Neural cell (in vitro differentiated cells): ENCODE data around the gene FHOD1. TPM values are rescaled to one million over a fixed set of nuclear protein-coding genes. Genes with fewer than 3 reads are reported as not detected.

Experiments used
- H2AFZ ChIP-seq: fragments of 200-600, 300-800 bp; sonication (generic), shearing (Covaris generic); 2 replicates; pipeline ENCODE4 v1.6.0; 2014; ENCODE audit warnings: low read depth, mild to moderate bottlenecking, antibody characterized with exemption, low read length, moderate library complexity
- H3F3A ChIP-seq: fragments of 200-600 bp; shearing (Covaris generic); 2 replicates; pipeline ENCODE4 v1.6.1; 2016; ENCODE audit warnings: mild to moderate bottlenecking, moderate library complexity, mixed read lengths, antibody characterized with exemption, low read length; ENCODE audit not compliant: insufficient read depth, poor library complexity, severe bottlenecking
- H3K27ac ChIP-seq: fragments of 200-600, 300-800 bp; sonication (generic), shearing (Covaris generic); 2 replicates; pipeline ENCODE4 v1.5.1; 2014; ENCODE audit warnings: mild to moderate bottlenecking, low read length, moderate library complexity
- H3K27me3 ChIP-seq: fragments of 300-800, 200-600 bp; sonication (generic), shearing (Covaris generic); 2 replicates; pipeline ENCODE4 v1.6.0; 2014; ENCODE audit warnings: mild to moderate bottlenecking, low read depth, low read length, moderate library complexity; ENCODE audit not compliant: insufficient read depth
- H3K36me3 ChIP-seq: fragments of 300-800, 200-600 bp; sonication (generic), shearing (Covaris generic); 2 replicates; pipeline ENCODE4 v1.5.1; 2014; ENCODE audit warnings: mild to moderate bottlenecking, antibody characterized with exemption, low read length, moderate library complexity; ENCODE audit not compliant: insufficient read depth
- H3K4me2 ChIP-seq: fragments of 300-800, 200-600 bp; sonication (generic), shearing (Covaris generic); 2 replicates; pipeline ENCODE4 v1.6.0; 2014; ENCODE audit warnings: mild to moderate bottlenecking, low read length
- H3K4me3 ChIP-seq: fragments of 300-800, 200-600 bp; sonication (generic), shearing (Covaris generic); 2 replicates; pipeline ENCODE4 v1.5.1; 2014; ENCODE audit warnings: mild to moderate bottlenecking, low read length, moderate library complexity
- H3K79me2 ChIP-seq: fragments of 200-600 bp; shearing (Covaris generic); replicated peaks from 2 replicates; pipeline ENCODE4 v1.6.0; 2014; ENCODE audit warnings: mild to moderate bottlenecking, low read length, moderate library complexity; ENCODE audit not compliant: insufficient read depth
- H3K9ac ChIP-seq: fragments of 300-800, 200-600 bp; sonication (generic), shearing (Covaris generic); 2 replicates; pipeline ENCODE4 v1.6.1; 2016; ENCODE audit warnings: mild to moderate bottlenecking, low read length, mixed read lengths
- H3K9me2 ChIP-seq: fragments of 200-600 bp; shearing (Covaris generic); 2 replicates; pipeline ENCODE4 v1.6.1; 2016; ENCODE audit warnings: mild to moderate bottlenecking, low read length, mixed read lengths; ENCODE audit not compliant: insufficient read depth
- H3K9me3 ChIP-seq: fragments of 200-600, 300-800 bp; sonication (generic), shearing (Covaris generic); 2 replicates; pipeline ENCODE4 v1.6.1; 2016; ENCODE audit warnings: mild to moderate bottlenecking, mixed run types, low read length, moderate library complexity, mixed read lengths
- H4K20me1 ChIP-seq: fragments of 200-600 bp; shearing (Covaris generic); 2 replicates; pipeline ENCODE4 v1.6.1; 2016; ENCODE audit warnings: mild to moderate bottlenecking, mixed run types; ENCODE audit not compliant: insufficient read depth
- EP300 ChIP-seq: fragments of 450-650 bp; conservative IDR thresholded peaks from 2 replicates; pipeline ENCODE4 v1.6.1; 2014; ENCODE audit warnings: antibody characterized with exemption, mild to moderate bottlenecking, moderate library complexity; ENCODE audit not compliant: poor library complexity, severe bottlenecking
- EZH2 ChIP-seq: fragments of 200-600, 300-800 bp; shearing (Covaris generic), sonication (generic); IDR thresholded peaks from 2 replicates; pipeline ENCODE4 v1.6.1; 2014; ENCODE audit warnings: antibody characterized with exemption, low read length, borderline replicate concordance, mild to moderate bottlenecking; ENCODE audit not compliant: insufficient read depth, poor library complexity, severe bottlenecking
- MXI1 ChIP-seq: fragments of 450-650 bp; conservative IDR thresholded peaks from 2 replicates; pipeline ENCODE4 v1.6.1; 2014; ENCODE audit warnings: antibody characterized with exemption, mild to moderate bottlenecking; ENCODE audit not compliant: poor library complexity, severe bottlenecking
- POLR2AphosphoS5 ChIP-seq: IDR thresholded peaks from 2 replicates; pipeline ENCODE4 v1.6.1; 2012
- RAD21 ChIP-seq: fragments of 450-650 bp; conservative IDR thresholded peaks from 2 replicates; pipeline ENCODE4 v1.6.1; 2014; ENCODE audit warnings: antibody characterized with exemption, mild to moderate bottlenecking, moderate library complexity
- SMC3 ChIP-seq: fragments of 450-650 bp; conservative IDR thresholded peaks from 2 replicates; pipeline ENCODE4 v1.6.1; 2014; ENCODE audit warnings: antibody characterized with exemption, mild to moderate bottlenecking, moderate library complexity; ENCODE audit not compliant: poor library complexity
- TAF1 ChIP-seq: IDR thresholded peaks from 2 replicates; pipeline ENCODE4 v1.6.1; 2012; ENCODE audit warnings: low read depth
- polyA plus RNA-seq: library from polyadenylated mRNA; depleted of rRNA; stranded (reverse); fragments of >200 nt; gene quantifications from 2 replicates; pipeline ENCODE4 v1.2.3, GENCODE V29; 2014
- TF ChIP-seq, protein P1 (sequence below): IDR thresholded peaks from 2 replicates; pipeline ENCODE4 v1.6.1; 2012; ENCODE audit warnings: borderline replicate concordance
- TF ChIP-seq, protein P2 (sequence below): fragments of 450-650 bp; IDR thresholded peaks from 2 replicates; pipeline ENCODE4 v1.5.1; 2014; ENCODE audit warnings: antibody characterized with exemption, mild to moderate bottlenecking, moderate library complexity; ENCODE audit not compliant: poor library complexity, severe bottlenecking

FHOD1 gene
- polyA plus RNA-seq, 1 donor from 2014 or later: 6.3 TPM

DNA sequence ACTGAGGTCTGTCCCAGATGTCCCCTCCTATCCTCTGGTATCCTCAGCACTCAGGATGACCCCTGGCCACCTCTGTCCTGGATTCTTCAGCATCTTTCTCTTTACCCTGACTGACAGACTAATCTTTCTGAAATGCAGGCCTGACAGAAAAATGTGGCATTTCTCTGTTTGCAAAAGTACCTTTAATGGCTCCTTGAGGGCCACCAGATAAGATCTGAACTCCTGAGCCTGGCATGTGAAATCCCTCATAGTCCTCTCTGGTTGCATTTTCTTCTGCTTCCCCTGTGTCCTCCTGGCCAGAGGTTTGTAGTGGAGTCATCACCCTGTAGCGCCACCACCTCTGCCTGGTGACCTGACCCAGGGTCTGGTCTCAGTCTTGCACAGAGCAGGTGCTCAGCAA lies 50.4 kb downstream of the FHOD1 start:
- H3K27ac ChIP-seq: no peak overlapping the region
- no peak overlapping the region for H3K9ac ChIP-seq
- no peak overlapping the region for H2AFZ ChIP-seq
- H3K27me3 ChIP-seq: no peaks in the 10 kb centered on the region
- no peak overlapping the region for H3K4me3 ChIP-seq
- no peaks in the 10 kb centered on the region for H3K9me3 ChIP-seq
- no peaks in the 10 kb centered on the region for H4K20me1 ChIP-seq
- H3K9me2 ChIP-seq: no peaks in the 10 kb centered on the region
- H3K79me2 ChIP-seq: peaks cover 15% of the 10 kb centered on the region
- TF ChIP-seq EZH2 (no peak), RAD21 (no peak), MXI1 (no peak), EP300 (no peak), TAF1 (no peak), POLR2AphosphoS5 (no peak), SMC3 (no peak)
- TF ChIP-seq, protein P1, sequence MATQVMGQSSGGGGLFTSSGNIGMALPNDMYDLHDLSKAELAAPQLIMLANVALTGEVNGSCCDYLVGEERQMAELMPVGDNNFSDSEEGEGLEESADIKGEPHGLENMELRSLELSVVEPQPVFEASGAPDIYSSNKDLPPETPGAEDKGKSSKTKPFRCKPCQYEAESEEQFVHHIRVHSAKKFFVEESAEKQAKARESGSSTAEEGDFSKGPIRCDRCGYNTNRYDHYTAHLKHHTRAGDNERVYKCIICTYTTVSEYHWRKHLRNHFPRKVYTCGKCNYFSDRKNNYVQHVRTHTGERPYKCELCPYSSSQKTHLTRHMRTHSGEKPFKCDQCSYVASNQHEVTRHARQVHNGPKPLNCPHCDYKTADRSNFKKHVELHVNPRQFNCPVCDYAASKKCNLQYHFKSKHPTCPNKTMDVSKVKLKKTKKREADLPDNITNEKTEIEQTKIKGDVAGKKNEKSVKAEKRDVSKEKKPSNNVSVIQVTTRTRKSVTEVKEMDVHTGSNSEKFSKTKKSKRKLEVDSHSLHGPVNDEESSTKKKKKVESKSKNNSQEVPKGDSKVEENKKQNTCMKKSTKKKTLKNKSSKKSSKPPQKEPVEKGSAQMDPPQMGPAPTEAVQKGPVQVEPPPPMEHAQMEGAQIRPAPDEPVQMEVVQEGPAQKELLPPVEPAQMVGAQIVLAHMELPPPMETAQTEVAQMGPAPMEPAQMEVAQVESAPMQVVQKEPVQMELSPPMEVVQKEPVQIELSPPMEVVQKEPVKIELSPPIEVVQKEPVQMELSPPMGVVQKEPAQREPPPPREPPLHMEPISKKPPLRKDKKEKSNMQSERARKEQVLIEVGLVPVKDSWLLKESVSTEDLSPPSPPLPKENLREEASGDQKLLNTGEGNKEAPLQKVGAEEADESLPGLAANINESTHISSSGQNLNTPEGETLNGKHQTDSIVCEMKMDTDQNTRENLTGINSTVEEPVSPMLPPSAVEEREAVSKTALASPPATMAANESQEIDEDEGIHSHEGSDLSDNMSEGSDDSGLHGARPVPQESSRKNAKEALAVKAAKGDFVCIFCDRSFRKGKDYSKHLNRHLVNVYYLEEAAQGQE: no peak
- TF ChIP-seq, protein P2, sequence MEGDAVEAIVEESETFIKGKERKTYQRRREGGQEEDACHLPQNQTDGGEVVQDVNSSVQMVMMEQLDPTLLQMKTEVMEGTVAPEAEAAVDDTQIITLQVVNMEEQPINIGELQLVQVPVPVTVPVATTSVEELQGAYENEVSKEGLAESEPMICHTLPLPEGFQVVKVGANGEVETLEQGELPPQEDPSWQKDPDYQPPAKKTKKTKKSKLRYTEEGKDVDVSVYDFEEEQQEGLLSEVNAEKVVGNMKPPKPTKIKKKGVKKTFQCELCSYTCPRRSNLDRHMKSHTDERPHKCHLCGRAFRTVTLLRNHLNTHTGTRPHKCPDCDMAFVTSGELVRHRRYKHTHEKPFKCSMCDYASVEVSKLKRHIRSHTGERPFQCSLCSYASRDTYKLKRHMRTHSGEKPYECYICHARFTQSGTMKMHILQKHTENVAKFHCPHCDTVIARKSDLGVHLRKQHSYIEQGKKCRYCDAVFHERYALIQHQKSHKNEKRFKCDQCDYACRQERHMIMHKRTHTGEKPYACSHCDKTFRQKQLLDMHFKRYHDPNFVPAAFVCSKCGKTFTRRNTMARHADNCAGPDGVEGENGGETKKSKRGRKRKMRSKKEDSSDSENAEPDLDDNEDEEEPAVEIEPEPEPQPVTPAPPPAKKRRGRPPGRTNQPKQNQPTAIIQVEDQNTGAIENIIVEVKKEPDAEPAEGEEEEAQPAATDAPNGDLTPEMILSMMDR: no peak
- no peaks in the 10 kb centered on the region for H3K36me3 ChIP-seq
- no peaks in the 10 kb centered on the region for H3F3A ChIP-seq
- no peak overlapping the region for H3K4me2 ChIP-seq

DNA sequence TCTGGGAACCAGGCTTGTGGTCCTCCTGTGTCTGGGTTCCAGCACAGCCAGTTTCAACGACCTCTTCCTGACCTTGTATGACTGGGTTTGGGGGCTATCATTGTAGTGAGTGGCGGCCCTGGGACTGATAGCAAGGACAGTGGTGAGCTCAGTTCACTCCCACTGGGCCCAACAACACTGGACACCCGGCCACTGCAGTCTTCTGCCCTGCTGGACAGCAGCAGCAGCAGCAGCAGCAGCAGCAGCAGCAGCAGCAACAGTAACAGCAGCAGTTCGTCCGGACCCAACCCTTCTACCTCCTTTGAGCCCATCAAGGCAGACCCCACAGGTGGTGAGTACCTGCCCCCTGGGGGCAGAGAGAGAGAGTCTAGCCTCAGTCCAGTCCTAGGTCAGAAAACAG lies 51.6 kb downstream of the FHOD1 start:
- Histone ChIP-seq H4K20me1 (no peaks in the 10 kb centered on the region), H3K36me3 (no peaks in the 10 kb centered on the region), H3K9me2 (no peaks in the 10 kb centered on the region), H3K9ac (no peak overlapping the region), H3K27ac (no peak overlapping the region), H3K79me2 (peaks cover 15% of the 10 kb centered on the region), H3K9me3 (no peaks in the 10 kb centered on the region), H3K4me2 (no peak overlapping the region), H2AFZ (no peak overlapping the region), H3F3A (no peaks in the 10 kb centered on the region), H3K27me3 (no peaks in the 10 kb centered on the region), H3K4me3 (no peak overlapping the region)
- TF ChIP-seq RAD21: no peak
- no peak for TF ChIP-seq SMC3
- TF ChIP-seq, protein P2: no peak
- no peak for TF ChIP-seq POLR2AphosphoS5
- no peak for TF ChIP-seq MXI1
- no peak for TF ChIP-seq EP300
- no peak for TF ChIP-seq TAF1
- TF ChIP-seq EZH2: no peak
- TF ChIP-seq, protein P1: no peak
